IPS DF 19.7 (cell line): ENCODE data around the gene ARID4B.
A peak's percentile ranks its signal among the peaks of the same experiment; 100 is the strongest.
"Not testable (repeated sequence)": the region's sequence is repeated elsewhere in the genome, so short reads cannot be mapped to it uniquely, and the experiment has no call there.

Experiments used
- DNase-seq: peaks from one replicate; pipeline ENCODE4 v3.0.0-alpha.2; 2013; ENCODE audit warnings: low read depth, low spot score

The ARID4B gene

DNA sequence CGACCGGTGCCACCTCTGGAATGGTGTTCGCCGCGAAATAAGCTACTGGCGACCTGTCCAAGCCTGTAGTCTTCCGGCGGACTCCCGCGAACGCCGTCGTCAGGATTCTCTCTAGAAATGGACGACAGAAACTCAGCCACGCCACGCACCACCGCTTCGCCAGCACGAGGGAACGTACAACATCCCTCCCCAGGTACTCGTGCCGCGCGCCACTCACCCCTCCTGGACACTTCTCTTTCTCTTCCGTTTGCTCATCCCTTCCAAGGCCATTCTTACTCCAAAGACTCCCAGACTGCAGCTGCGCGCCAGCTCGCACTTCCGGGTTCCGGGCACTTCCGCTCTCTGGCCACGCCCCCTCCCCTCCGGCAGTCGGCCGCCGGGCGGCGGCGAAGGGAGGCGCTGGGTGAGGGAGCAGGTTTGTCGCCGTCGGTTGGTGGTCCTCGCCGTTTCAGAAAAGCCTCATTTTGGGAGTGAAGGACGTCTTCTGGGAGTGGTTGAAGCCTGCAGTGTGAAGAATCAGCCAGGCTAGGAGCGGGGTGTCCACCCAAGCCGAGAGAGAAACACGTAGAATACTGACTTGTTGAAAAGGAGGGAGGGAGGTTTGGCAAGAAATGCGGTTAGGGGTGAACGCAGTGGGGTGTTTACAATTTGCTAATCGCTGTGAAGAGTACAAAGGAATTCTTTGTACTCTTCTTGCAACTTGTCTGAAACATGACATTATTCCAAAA, 166.9 kb downstream of the ARID4B start, which contains the start of gene RBM34:
Gene RBM34, minus strand, starts transcription at position 294 of the 728 bp plus-strand sequence. Its CDS starts 24 bp downstream, at position 270.
- DNase-seq: peak; percentile 61

GRCh38 chr1:235160383-235160956, 167.5 kb downstream of the ARID4B start:
- no peak for DNase-seq

DNA sequence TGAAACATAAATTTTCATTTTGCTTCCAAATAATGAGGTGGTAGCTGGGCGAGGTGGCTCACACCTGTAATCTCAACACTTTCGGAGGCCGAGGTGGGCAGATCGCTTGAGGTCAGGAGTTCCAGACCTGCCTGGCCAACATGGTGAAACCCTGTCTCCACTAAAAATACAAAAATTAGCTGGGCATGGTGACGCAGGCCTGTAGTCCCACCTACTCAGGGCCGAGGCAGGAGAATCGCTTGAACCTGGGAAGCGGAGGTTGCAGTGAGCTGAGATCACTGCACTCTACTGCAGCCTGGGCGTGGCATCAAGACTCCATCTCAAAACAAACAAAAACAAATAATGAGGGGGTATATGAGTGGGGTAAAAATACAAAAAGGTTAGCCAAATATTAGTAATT, 168.0 kb downstream of the ARID4B start:
- DNase-seq: not testable (repeated sequence)

DNA sequence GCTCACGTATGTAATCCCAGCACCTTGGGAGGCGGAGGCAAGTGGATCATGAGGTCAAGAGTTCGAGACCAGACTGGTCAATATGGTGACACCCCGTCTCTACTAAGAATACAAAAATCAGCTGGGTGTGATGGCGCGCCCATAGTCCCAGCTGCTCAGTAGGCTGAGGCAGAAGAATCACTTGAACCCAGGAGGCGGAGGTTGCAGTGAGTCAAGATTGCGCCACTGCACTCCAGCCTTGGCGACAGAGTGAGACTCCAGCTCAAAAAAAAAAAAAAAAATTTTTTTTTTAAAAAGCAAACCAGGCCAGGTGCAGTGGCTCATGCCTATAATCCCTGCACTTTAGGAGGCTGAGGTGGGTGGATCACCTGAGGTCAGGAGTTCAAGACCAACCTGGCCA, 168.7 kb downstream of the ARID4B start:
- not testable (repeated sequence) for DNase-seq

- no peak for DNase-seq
Observed at GRCh38 chr1:235158680-235159079, 169.3 kb downstream of the ARID4B start.

DNA sequence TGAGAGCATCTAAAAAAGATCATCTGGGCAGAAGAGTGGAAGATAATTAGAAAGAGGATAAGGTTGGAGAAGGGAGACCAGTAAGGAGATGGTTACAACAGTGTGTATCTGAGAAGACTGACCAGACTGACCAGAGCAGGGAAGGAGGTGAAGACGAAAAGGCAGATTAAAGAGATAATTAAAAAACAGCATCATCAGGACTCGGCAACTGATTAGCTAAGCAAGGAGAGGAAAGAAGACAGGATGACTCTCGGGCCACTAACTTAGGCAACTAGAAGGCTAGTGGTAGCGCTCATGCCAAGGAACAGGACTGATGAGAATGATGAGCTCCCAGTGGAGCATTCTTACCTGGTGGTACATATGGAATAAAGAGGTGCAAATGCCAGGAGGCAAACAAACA, 170.8 kb downstream of the ARID4B start:
- DNase-seq: no peak

GRCh38 chr1:235156740-235157139, 171.2 kb downstream of the ARID4B start:
- no peak for DNase-seq

- DNase-seq: no peak
Observed at GRCh38 chr1:235156265-235156664, 171.7 kb downstream of the ARID4B start.

- DNase-seq: no peak
Observed at GRCh38 chr1:235152235-235152634, 175.7 kb downstream of the ARID4B start.

GRCh38 chr1:235151033-235151432, 176.9 kb downstream of the ARID4B start:
- DNase-seq: no peak

DNA sequence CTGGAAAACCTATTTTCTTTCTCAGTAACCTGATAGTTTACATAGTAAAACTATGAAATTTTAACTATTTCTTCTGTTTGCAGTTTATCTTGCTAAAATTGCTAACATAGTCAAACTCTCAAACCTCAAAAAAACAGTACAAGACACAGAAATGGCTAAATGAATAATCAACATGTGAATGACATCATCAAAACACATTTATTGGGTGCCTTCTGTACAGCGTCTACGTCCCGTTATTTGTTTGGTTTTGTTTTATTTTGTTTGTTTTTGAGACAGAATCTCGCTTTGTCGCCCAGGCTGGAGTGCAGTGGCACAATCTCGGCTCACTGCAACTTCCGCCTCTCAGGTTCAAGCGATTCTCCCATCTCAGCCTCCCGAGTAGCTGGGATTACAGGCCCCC, 178.2 kb downstream of the ARID4B start:
- DNase-seq: no peak

GRCh38 chr1:235147269-235147668, 180.7 kb downstream of the ARID4B start:
- no peak for DNase-seq

DNA sequence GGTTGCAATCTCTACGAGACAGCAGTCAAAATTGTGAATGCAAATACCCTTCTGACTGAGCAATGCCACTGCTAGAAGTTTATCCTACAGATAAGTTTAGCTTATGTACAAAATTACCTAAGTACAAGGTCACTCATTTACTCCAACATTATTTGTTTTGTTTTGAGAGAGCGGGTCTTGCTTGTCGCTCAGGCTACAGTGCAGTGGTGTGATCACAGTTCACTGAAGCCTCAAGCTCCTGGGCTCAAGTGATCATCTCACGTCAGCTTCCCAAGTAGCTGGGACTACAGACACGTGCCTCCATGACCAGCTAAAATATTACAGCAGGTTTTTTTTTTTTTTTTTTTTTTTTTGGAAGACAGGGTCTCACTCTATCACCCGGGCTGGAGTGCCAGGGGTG, 182.3 kb downstream of the ARID4B start:
- no peak for DNase-seq

DNA sequence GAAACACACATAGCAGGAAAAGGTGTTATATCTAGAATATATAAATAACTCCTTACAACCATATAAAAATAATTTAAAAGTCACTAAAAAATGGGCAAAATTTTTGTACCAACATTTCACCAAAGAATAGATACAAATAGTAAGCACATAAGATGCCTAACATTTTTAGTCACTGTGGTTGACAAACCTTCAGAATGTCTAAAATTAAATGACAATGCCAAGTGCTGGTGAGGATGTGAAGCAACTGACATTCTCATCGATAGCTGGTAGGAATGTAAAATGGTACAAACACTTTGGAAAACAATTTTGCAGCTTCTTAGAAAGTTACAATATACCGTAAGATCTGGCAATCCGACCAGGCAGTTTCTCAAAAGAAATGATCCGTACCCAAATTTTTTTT, 185.0 kb downstream of the ARID4B start:
- no peak for DNase-seq

- no peak for DNase-seq
Observed at GRCh38 chr1:235139315-235139714, 188.7 kb downstream of the ARID4B start.

GRCh38 chr1:235138821-235139220, 189.2 kb downstream of the ARID4B start:
- no peak for DNase-seq

DNA sequence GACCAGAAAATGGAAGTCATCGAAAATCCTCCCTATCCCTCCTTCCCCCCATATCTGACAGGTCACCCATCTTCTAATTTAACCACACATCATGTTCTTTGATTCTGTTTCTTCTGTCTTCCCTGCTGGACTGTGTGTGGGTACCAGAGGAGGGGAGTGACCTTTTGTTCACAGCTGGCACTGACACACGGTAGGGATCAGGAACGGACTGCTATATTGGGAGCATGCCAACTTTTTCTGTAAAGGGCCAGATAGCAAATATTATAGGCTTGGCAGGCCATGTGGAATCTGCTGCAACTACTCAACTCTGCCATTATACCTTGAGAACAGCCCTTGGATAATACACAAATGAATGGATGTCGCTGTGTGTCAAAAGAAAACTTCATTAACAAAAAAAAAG, 191.9 kb downstream of the ARID4B start:
- DNase-seq: no peak

- no peak for DNase-seq
Observed at GRCh38 chr1:235134171-235134570, 193.8 kb downstream of the ARID4B start.

DNA sequence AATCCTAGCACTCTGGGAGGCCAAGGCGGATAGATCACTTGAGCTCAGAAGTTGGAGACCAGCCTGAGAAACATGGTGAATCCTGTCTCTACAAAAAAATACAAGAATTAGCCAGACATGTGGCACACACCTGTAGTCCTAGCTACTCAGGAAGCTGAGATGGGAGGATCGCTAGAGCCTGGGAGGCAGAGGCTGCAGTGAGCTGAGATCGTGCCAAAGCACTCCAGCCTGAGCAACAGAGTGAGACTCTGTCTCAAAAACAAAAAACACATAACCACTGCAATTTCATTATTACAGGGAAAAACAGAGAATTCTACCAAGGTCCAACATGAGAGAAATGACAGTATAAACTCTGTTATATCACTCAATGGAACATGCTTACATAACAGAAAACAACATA, 194.9 kb downstream of the ARID4B start:
- no peak for DNase-seq

DNA sequence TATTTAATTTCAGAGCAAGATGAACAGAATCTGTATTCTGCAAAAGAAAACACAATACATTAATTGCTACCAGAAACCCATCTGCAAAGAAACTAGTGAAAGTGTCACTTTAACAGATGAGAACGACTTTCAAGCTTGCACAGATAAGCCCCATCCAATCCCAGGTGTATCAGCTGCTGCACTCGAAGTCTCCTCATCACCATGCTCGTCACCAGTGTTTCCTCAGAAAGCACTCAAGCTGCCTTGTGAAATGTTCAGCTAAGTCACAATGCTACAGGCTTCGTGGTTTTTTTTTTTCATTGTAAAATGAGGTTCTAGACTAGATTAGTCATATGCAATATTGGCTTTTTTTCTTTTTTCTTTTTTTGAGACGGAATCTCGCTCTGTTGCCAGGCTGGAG, 196.0 kb downstream of the ARID4B start:
- no peak for DNase-seq

- DNase-seq: no peak
Observed at GRCh38 chr1:235130766-235131270, 197.2 kb downstream of the ARID4B start.

DNA sequence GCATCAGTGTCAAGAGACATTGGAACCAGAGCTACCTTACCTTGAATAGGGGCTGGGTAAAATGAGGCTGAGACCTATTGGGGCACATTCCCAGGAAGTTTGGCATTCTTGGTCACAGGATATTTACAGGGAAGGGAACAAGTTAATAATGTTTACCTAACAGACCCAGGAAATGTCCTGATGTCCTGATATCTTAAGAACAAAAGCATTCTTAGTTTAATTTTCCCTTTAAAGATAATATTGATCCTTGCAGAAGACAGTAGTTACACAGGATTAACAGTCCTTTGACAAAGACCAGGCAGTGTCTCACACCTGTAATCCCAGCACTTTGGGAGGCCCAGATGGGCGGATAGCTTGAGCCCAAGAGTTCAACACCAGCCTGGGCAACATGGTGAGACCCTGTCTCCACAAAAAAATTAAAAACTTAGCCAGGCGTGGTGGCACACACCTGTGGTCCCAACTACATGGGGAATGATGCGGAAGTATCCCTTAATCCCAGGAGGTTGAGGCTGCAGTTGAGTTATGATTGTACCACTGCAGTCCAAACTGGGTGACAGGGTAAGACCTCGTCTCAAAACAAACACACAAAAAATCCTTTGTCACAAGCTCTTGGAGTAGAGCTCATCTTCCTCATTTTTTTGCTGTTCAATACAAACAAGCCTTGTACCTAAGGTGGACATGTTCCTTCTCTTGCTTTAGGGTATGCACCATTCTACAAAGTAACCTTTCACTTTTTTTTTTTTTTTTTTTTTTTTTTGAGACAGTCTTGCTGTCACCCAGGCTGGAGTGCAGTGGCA, 198.0 kb downstream of the ARID4B start:
- no peak for DNase-seq
